MCF 10A (cell line): ENCODE results near the gene KCNIP1. TPM values are rescaled to one million over a fixed set of nuclear protein-coding genes. Genes with fewer than 3 reads are reported as not detected.

ENCODE experiments used
- BruUV-seq: library from RNA; stranded (reverse); fragments of 400-500 nt; replicated peaks from 2 replicates; lab custom pipeline; 2021; lab: Mats Ljungman, UMichigan
- CTCF ChIA-PET: fragments of 300-600 bp; sonication (Branson Sonifier 250); formaldehyde crosslinking; extraction: SDS; loops from one replicate; lab custom pipeline; 2021; ENCODE audit warnings: antibody characterized with exemption, inconsistent platforms; lab: Yijun Ruan, JAX
- POLR2A ChIA-PET: fragments of 300-600, 350-650 bp; sonication (Branson Sonifier 250); formaldehyde crosslinking; extraction: SDS; loops from one replicate; lab custom pipeline; 2020; ENCODE audit warnings: antibody characterized with exemption, inconsistent platforms; lab: Yijun Ruan, JAX
- DNase-seq: peaks from one replicate; pipeline ENCODE4 v3.0.0-alpha.2; 2018; ENCODE audit not compliant: unreplicated experiment
- H3K27ac Mint-ChIP-seq: one replicate; pipeline ENCODE4 v1.8.0; 2022; ENCODE audit warnings: mild to moderate bottlenecking, low read depth, mixed read lengths; ENCODE audit not compliant: unreplicated experiment
- H3K27me3 Mint-ChIP-seq: one replicate; pipeline ENCODE4 v1.8.0; 2022; ENCODE audit warnings: mixed read lengths; ENCODE audit not compliant: insufficient read depth, unreplicated experiment
- H3K36me3 Mint-ChIP-seq: one replicate; pipeline ENCODE4 v1.8.0; 2022; ENCODE audit warnings: mild to moderate bottlenecking, moderate library complexity, mixed read lengths; ENCODE audit not compliant: insufficient read depth, unreplicated experiment
- H3K4me1 Mint-ChIP-seq: one replicate; pipeline ENCODE4 v1.8.0; 2022; ENCODE audit warnings: mixed read lengths; ENCODE audit not compliant: insufficient read depth, unreplicated experiment
- H3K4me3 Mint-ChIP-seq: one replicate; pipeline ENCODE4 v1.8.0; 2022; ENCODE audit warnings: mild to moderate bottlenecking, moderate library complexity, mixed read lengths; ENCODE audit not compliant: unreplicated experiment
- H3K9me3 Mint-ChIP-seq: one replicate; pipeline ENCODE4 v1.8.0; 2022; ENCODE audit warnings: mixed read lengths; ENCODE audit not compliant: unreplicated experiment
- intact Hi-C: fragments of 100-400 bp; cut with micrococcal nuclease; formaldehyde crosslinking; loops from 2 replicates; pipeline ENCODE4 v1.14.1; 2022
- total RNA-seq: library from RNA; stranded (reverse); gene quantifications from 2 replicates; pipeline ENCODE4 v1.2.3, GENCODE V29; 2022
- TF ChIP-seq, protein P1 (sequence below): fragments of 200-600 bp; IDR thresholded peaks from one replicate; pipeline ENCODE4 v1.8.0; 2022; ENCODE audit warnings: antibody characterized with exemption, mild to moderate bottlenecking; ENCODE audit not compliant: unreplicated experiment

KCNIP1 gene
- total RNA-seq, 1 experiment from 2014 or later: not detected

DNA sequence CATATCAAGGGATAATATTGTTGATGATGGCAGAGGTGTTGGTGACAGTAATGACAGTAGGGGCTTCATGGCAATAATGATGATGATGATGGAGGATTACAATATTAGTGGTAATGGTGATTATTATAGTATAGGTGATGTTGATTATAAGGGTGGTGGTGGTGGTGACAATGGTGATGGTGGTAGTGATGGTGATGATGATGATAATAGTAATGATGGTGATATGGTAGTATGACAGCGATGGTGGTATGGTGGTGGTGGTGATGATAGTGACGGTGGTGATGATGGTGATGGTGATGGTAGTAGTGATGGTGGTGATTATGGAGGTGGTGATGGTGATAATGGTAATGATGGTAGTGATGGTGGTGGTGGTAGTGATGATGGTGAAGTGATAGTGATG is 13.6 kb downstream of the KCNIP1 start:
- no peak overlapping the region for H3K27ac Mint-ChIP-seq

DNA sequence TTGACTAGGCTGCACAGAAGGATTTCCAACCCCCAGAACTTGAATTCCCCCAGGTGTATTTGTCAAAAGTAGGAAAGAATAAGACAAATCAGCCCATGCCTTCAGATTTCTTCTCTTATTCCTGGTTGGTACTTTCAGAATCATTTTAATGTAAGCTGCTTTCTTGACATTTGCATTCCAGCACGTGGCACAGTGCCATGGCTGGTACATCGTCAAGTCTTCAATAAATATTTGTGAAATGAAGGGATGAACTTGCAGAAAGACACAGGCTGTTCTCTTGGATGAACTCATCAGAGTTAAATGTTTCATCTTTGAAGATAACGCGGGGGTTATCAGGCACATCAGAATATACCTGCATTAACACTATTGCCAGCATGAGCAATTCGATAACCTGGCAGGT is 14.5 kb downstream of the KCNIP1 start:
- ChIA-PET CTCF (no interaction called here), POLR2A (no interaction called here)
- DNase-seq: no peak
- Mint-ChIP-seq H3K27ac (no peak overlapping the region), H3K9me3 (no peaks in the 10 kb centered on the region), H3K36me3 (no peaks in the 10 kb centered on the region), H3K4me3 (no peak overlapping the region), H3K27me3 (peaks cover 13% of the 10 kb centered on the region), H3K4me1 (peaks cover 20% of the 10 kb centered on the region)
- TF ChIP-seq, protein P1, sequence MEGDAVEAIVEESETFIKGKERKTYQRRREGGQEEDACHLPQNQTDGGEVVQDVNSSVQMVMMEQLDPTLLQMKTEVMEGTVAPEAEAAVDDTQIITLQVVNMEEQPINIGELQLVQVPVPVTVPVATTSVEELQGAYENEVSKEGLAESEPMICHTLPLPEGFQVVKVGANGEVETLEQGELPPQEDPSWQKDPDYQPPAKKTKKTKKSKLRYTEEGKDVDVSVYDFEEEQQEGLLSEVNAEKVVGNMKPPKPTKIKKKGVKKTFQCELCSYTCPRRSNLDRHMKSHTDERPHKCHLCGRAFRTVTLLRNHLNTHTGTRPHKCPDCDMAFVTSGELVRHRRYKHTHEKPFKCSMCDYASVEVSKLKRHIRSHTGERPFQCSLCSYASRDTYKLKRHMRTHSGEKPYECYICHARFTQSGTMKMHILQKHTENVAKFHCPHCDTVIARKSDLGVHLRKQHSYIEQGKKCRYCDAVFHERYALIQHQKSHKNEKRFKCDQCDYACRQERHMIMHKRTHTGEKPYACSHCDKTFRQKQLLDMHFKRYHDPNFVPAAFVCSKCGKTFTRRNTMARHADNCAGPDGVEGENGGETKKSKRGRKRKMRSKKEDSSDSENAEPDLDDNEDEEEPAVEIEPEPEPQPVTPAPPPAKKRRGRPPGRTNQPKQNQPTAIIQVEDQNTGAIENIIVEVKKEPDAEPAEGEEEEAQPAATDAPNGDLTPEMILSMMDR: no peak
- intact Hi-C loops: no loop called here
- BruUV-seq: no TSS peak

More for the DNA sequence above, 13.6 kb downstream of the KCNIP1 start:
- H3K4me3 Mint-ChIP-seq: no peak overlapping the region
- CTCF ChIA-PET: no interaction called here
- no peaks in the 10 kb centered on the region for H3K36me3 Mint-ChIP-seq
- intact Hi-C loops: no loop called here
- no TSS peak for BruUV-seq
- TF ChIP-seq, protein P1: no peak
- DNase-seq: no peak
- no peaks in the 10 kb centered on the region for H3K9me3 Mint-ChIP-seq
- H3K4me1 Mint-ChIP-seq: peaks cover 13% of the 10 kb centered on the region
- POLR2A ChIA-PET: no interaction called here
- H3K27me3 Mint-ChIP-seq: peaks cover 12% of the 10 kb centered on the region

DNA sequence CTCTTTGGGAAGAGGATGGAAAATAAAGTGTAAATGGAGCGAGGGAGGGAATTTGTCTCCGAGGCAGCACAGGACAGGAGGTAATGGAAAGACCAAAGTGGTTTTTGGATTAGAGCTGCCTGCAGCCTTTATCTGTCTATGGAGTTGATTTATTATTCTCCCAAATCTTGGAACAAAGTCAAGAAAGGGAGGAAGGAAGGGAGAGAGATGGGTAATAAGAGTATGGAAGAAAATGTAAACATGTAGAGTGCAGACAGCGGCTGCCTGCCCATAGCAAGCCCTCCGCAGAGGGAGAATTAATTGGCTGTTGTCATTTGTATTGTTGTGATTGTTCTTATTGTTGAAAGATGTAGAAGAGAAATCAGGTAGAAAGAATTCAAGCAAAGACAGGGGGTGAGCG is 15.7 kb downstream of the KCNIP1 start:
- intact Hi-C loops: no loop called here
- H3K27ac Mint-ChIP-seq: no peak overlapping the region
- BruUV-seq: no TSS peak
- peaks cover 26% of the 10 kb centered on the region for H3K27me3 Mint-ChIP-seq
- no peak overlapping the region for H3K4me3 Mint-ChIP-seq
- ChIA-PET CTCF (interaction anchor here (0.6 to 1.8 kb wide), 3 partner anchors 13 to 104 kb away, joined by 3 read pairs; no protein-coding TSS in a partner anchor), POLR2A (no interaction called here)
- H3K9me3 Mint-ChIP-seq: no peaks in the 10 kb centered on the region
- H3K4me1 Mint-ChIP-seq: peaks cover 27% of the 10 kb centered on the region
- H3K36me3 Mint-ChIP-seq: no peaks in the 10 kb centered on the region
- TF ChIP-seq, protein P1: no peak
- DNase-seq: no peak

DNA sequence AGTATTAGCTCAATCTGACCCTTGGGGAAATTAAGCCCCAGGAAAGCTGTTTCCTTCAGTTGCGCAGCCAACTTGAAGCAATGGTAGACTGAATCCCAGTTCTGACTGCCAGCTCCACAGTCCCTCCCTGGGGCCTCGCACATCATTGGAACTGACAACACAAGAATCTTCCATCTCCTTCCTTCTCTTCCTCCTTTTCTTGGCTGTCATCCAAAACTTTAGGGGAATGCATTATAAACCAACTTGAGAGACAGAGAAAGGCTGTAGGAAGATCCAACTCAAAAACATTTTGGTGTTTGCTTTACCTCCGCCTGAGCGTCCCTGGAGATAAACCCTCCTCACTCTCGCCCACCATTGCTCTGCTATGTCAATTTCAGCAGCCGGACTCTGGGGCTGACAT is 16.6 kb downstream of the KCNIP1 start:
- DNase-seq: no peak
- no peak overlapping the region for H3K27ac Mint-ChIP-seq
- no peaks in the 10 kb centered on the region for H3K9me3 Mint-ChIP-seq
- intact Hi-C loops: no loop called here
- no peaks in the 10 kb centered on the region for H3K36me3 Mint-ChIP-seq
- TF ChIP-seq, protein P1: no peak
- BruUV-seq: no TSS peak
- ChIA-PET CTCF (interaction anchor here (0.6 to 1.8 kb wide), 3 partner anchors 103 to 450 kb away, joined by 3 to 4 read pairs (median 3); no protein-coding TSS in a partner anchor), POLR2A (no interaction called here)
- H3K4me3 Mint-ChIP-seq: no peak overlapping the region
- H3K4me1 Mint-ChIP-seq: peaks cover 27% of the 10 kb centered on the region
- H3K27me3 Mint-ChIP-seq: peaks cover 27% of the 10 kb centered on the region
